ENCODE data around the gene GATC. TPM values are rescaled to one million over a fixed set of nuclear protein-coding genes. Genes with fewer than 3 reads are reported as not detected.

GATC gene
- total and polyA plus RNA-seq, 2 donors (not counting 3 experiments of a cell fraction or from before 2014, with no cell fraction given): 13.0 to 28.8 TPM

DNA sequence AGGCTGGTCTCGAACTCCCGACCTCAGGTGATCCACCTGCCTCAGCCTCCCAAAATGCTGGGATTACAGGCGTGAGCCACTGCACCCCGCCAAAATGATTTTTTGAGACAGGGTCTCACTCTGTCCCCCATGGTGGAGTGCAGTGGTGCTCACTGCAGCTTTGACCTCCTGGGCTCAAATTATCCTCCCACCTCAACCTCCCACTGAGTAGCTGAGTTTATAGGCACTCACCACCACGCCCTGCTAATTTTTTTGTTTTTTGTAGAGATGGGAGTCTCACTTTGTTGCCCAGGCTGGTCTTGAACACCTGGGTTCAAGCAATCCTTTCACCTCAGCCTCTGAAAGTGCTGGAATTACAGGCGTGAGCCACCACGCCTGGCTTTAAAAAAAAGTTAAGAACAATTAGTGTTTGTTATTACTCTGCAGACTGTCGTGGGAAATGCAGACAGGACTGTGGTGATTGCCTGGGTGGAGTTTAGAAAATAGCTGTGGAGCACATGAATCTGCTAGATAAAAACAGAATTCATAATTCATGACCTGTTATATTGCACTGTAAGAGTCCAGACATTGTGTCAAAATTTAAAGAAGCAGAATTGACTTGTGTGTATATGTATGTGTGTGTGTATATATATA lies 17.5 kb upstream of the GATC start:
- intact Hi-C loops (cut with micrococcal nuclease): no loop called here
- H3K27ac ChIP-seq (ENCODE audit: insufficient read depth, low read depth, low read length): no peak overlapping the region
- no peaks in the 10 kb centered on the region for H3K9me1 ChIP-seq (replicated peaks; ENCODE audit: control insufficient read depth, extremely low read depth, insufficient read depth, low read length)
- FAIRE-seq (no peak), DNase-seq (ENCODE audit: low read depth, low spot score) (no peak)
- H2AFZ ChIP-seq (ENCODE audit: low read depth, low read length): no peak overlapping the region
- H3K4me2 ChIP-seq (ENCODE audit: insufficient read depth, low read length): no peak overlapping the region
- no peak for TF ChIP-seq GATA2 (IDR thresholded peaks at IDR 0.05; ENCODE audit: insufficient read depth, insufficient read length, low read depth, low read length)
- no peak for TF ChIP-seq POLR2A (IDR thresholded peaks at IDR 0.05; ENCODE audit: low read depth, low read length)
- no peak for TF ChIP-seq EZH2 (IDR thresholded peaks at IDR 0.05; ENCODE audit: borderline replicate concordance, low read depth, low read length, severe bottlenecking)
- no peak for TF ChIP-seq FOS (IDR thresholded peaks at IDR 0.05; ENCODE audit: borderline replicate concordance, insufficient read depth, low read length)
- no peak for TF ChIP-seq POLR2AphosphoS5 (IDR thresholded peaks at IDR 0.05; ENCODE audit: insufficient read depth, low read depth, low read length)
- TF ChIP-seq JUN (IDR thresholded peaks at IDR 0.05; ENCODE audit: borderline replicate concordance, insufficient read depth, insufficient read length, low read depth): no peak
- TF ChIP-seq, protein P1, sequence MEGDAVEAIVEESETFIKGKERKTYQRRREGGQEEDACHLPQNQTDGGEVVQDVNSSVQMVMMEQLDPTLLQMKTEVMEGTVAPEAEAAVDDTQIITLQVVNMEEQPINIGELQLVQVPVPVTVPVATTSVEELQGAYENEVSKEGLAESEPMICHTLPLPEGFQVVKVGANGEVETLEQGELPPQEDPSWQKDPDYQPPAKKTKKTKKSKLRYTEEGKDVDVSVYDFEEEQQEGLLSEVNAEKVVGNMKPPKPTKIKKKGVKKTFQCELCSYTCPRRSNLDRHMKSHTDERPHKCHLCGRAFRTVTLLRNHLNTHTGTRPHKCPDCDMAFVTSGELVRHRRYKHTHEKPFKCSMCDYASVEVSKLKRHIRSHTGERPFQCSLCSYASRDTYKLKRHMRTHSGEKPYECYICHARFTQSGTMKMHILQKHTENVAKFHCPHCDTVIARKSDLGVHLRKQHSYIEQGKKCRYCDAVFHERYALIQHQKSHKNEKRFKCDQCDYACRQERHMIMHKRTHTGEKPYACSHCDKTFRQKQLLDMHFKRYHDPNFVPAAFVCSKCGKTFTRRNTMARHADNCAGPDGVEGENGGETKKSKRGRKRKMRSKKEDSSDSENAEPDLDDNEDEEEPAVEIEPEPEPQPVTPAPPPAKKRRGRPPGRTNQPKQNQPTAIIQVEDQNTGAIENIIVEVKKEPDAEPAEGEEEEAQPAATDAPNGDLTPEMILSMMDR (IDR thresholded peaks at IDR 0.05; ENCODE audit: extremely low read depth in 1 of 2, insufficient read depth in 1 of 2, low read depth in 1 of 2, low read length in 2 of 2): no peak
- no peak for TF ChIP-seq MYC (IDR thresholded peaks at IDR 0.05; ENCODE audit: low read depth, low read length)
- TF ChIP-seq, protein P2, sequence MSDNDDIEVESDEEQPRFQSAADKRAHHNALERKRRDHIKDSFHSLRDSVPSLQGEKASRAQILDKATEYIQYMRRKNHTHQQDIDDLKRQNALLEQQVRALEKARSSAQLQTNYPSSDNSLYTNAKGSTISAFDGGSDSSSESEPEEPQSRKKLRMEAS (IDR thresholded peaks at IDR 0.05; ENCODE audit: insufficient read depth, insufficient read length): no peak
- no TSS peak for BruUV-seq (replicated peaks)
- H3K79me2 ChIP-seq (ENCODE audit: control insufficient read depth, insufficient read depth, low read length): no peaks in the 10 kb centered on the region
- peaks cover 0 to 3% of the 10 kb centered on the region in 2 experiments for H3K27me3 ChIP-seq (ENCODE audit: control insufficient read depth in 2 of 2, insufficient read depth in 2 of 2, low read length in 2 of 2)
- H4K20me1 ChIP-seq (replicated peaks; ENCODE audit: control insufficient read depth, extremely low read depth, insufficient read depth, low read length): no peaks in the 10 kb centered on the region
- ChIA-PET POLR2A (interaction anchor here (0.6 kb wide), 1 partner anchor 142 kb away, joined by 3 read pairs; no protein-coding TSS in a partner anchor), CTCF (interaction anchor here (0.9 to 2.3 kb wide), 13 partner anchors 32 to 201 kb away, joined by 3 to 18 read pairs (median 5); partner anchors contain the start of gene PLA2G1B)
- H3K36me3 ChIP-seq (ENCODE audit: control insufficient read depth in 2 of 2, extremely low read depth in 1 of 2, insufficient read depth in 2 of 2, low read length in 2 of 2): no peaks in the 10 kb centered on the region
- no peak overlapping the region for H3K9ac ChIP-seq (replicated peaks; ENCODE audit: extremely low read depth, insufficient read depth, low read length)
- no peaks in the 10 kb centered on the region for H3K4me1 ChIP-seq (ENCODE audit: control insufficient read depth, extremely low read depth, insufficient read depth, low read length)
- H3K9me3 ChIP-seq (replicated peaks; ENCODE audit: control insufficient read depth, insufficient read depth, low read length): no peaks in the 10 kb centered on the region
- no peak overlapping the region for H3K4me3 ChIP-seq (replicated peaks in 1 of 3; ENCODE audit: insufficient read depth in 1 of 3, low read depth in 1 of 3, low read length in 3 of 3)
- dilution Hi-C loops (cut with MboI; ENCODE audit: extremely low pct_ligation_motif_present, low sequenced_read_pairs): no loop called here

Measured in endothelial cell of umbilical vein (primary cell).